HEK293 (cell line): Measurements from ENCODE around the gene SUSD6.

Experiments
- CTCF ChIA-PET: fragments of 350-600 bp; formaldehyde crosslinking; extraction: SDS; loops from one replicate; lab custom pipeline; 2021; ENCODE audit warnings: antibody characterized with exemption; lab: Yijun Ruan, JAX
- POLR2A ChIA-PET: fragments of 300-600 bp; formaldehyde crosslinking; extraction: SDS; loops from one replicate; lab custom pipeline; 2020; ENCODE audit warnings: antibody characterized with exemption, inconsistent platforms; lab: Yijun Ruan, JAX
- H3K27ac ChIP-seq: fragments of 200-500 bp; sonication (Bioruptor generic); 2 replicates; pipeline ENCODE4 v1.5.1; 2014; ENCODE audit warnings: low read depth, low read length, control low read depth, inconsistent platforms; ENCODE audit errors: extremely low read depth
- H3K36me3 ChIP-seq, 2 experiments: fragments of 200-500 bp in 1 of 2; sonication (Bioruptor generic) in 1 of 2; 1 replicate in 1 of 2; 2 replicates in 1 of 2; pipeline ENCODE4 v1.5.1; 2014 to 2017; ENCODE audit warnings: inconsistent platforms in 2 of 2, low read length in 2 of 2; ENCODE audit not compliant: control insufficient read depth in 2 of 2, insufficient read depth in 1 of 2
- H3K4me1 ChIP-seq: fragments of 200-500 bp; sonication (Bioruptor generic); 2 replicates; pipeline ENCODE4 v1.5.1; 2014; ENCODE audit warnings: mild to moderate bottlenecking, low read length, inconsistent platforms; ENCODE audit not compliant: control insufficient read depth, insufficient read depth
- H3K4me3 ChIP-seq: 2 replicates; pipeline ENCODE4 v1.5.1; 2011; ENCODE audit warnings: low read depth, mild to moderate bottlenecking, control low read depth, low read length, moderate library complexity
- H3K9me3 ChIP-seq: fragments of 200-500 bp; sonication (Bioruptor generic); 2 replicates; pipeline ENCODE4 v1.5.1; 2014; ENCODE audit warnings: low read depth, low read length, inconsistent platforms; ENCODE audit not compliant: control insufficient read depth, insufficient read depth
- AEBP2 ChIP-seq: fragments of 450-650 bp; formaldehyde crosslinking; IDR thresholded peaks from 2 replicates; pipeline ENCODE4 v1.5.1; 2016; ENCODE audit warnings: missing biosample characterization, missing genetic modification characterization, borderline replicate concordance
- HOXA7 ChIP-seq: sonication (generic); formaldehyde crosslinking; IDR thresholded peaks from 2 replicates; pipeline ENCODE4 v1.8.1; 2022; ENCODE audit warnings: missing genetic modification reagents, borderline replicate concordance
- HOXD13 ChIP-seq: sonication (generic); formaldehyde crosslinking; IDR thresholded peaks from 2 replicates; pipeline ENCODE4 v1.8.0; 2022; ENCODE audit warnings: missing genetic modification reagents, borderline replicate concordance
- KLF1 ChIP-seq: fragments of 450-650 bp; formaldehyde crosslinking; IDR thresholded peaks from 2 replicates; pipeline ENCODE4 v1.5.1; 2016; ENCODE audit warnings: missing biosample characterization, missing genetic modification characterization
- REPIN1 ChIP-seq: fragments of 450-650 bp; formaldehyde crosslinking; IDR thresholded peaks from 2 replicates; pipeline ENCODE4 v1.5.1; 2017; ENCODE audit warnings: missing biosample characterization, missing genetic modification characterization, low read depth
- ZBTB44 ChIP-seq: fragments of 450-650 bp; IDR thresholded peaks from 2 replicates; pipeline ENCODE4 v1.5.1; 2018; ENCODE audit warnings: missing biosample characterization, mild to moderate bottlenecking, missing genetic modification characterization
- ZIC2 ChIP-seq: fragments of 450-650 bp; formaldehyde crosslinking; IDR thresholded peaks from 2 replicates; pipeline ENCODE4 v1.5.1; 2016; ENCODE audit warnings: missing biosample characterization, missing genetic modification characterization
- ZNF184 ChIP-seq: fragments of 450-650 bp; IDR thresholded peaks from 2 replicates; pipeline ENCODE4 v1.5.1; 2018; ENCODE audit warnings: missing biosample characterization, mild to moderate bottlenecking, missing genetic modification characterization
- ZNF266 ChIP-seq: fragments of 450-650 bp; formaldehyde crosslinking; IDR thresholded peaks from 2 replicates; pipeline ENCODE4 v1.5.1; 2016; ENCODE audit warnings: missing biosample characterization, missing genetic modification characterization, low read depth
- ZNF513 ChIP-seq: fragments of 450-650 bp; IDR thresholded peaks from 2 replicates; pipeline ENCODE4 v1.5.1; 2018; ENCODE audit warnings: missing biosample characterization, missing genetic modification characterization
- ZNF518A ChIP-seq: fragments of 450-650 bp; formaldehyde crosslinking; conservative IDR thresholded peaks from 2 replicates; pipeline ENCODE4 v1.5.1; 2016; ENCODE audit warnings: low read depth, missing biosample characterization, missing genetic modification characterization
- ZNF521 ChIP-seq: fragments of 450-650 bp; formaldehyde crosslinking; IDR thresholded peaks from 2 replicates; pipeline ENCODE4 v1.5.1; 2017; ENCODE audit warnings: missing biosample characterization, mild to moderate bottlenecking, missing genetic modification characterization
- ZNF623 ChIP-seq: fragments of 450-650 bp; formaldehyde crosslinking; IDR thresholded peaks from 2 replicates; pipeline ENCODE4 v1.5.1; 2016; ENCODE audit warnings: missing biosample characterization, missing genetic modification characterization
- ZNF639 ChIP-seq: fragments of 450-650 bp; formaldehyde crosslinking; IDR thresholded peaks from 2 replicates; pipeline ENCODE4 v1.5.1; 2016; ENCODE audit warnings: missing biosample characterization, missing genetic modification characterization
- ZNF660 ChIP-seq: fragments of 450-650 bp; IDR thresholded peaks from 2 replicates; pipeline ENCODE4 v1.5.1; 2018; ENCODE audit warnings: missing biosample characterization, mild to moderate bottlenecking, missing genetic modification characterization
- ZNF704 ChIP-seq: fragments of 450-650 bp; formaldehyde crosslinking; IDR thresholded peaks from 2 replicates; pipeline ENCODE4 v1.5.1; 2016; ENCODE audit warnings: missing biosample characterization, missing genetic modification characterization
- ZSCAN30 ChIP-seq: fragments of 450-650 bp; IDR thresholded peaks from 2 replicates; pipeline ENCODE4 v1.5.1; 2018; ENCODE audit warnings: missing biosample characterization, mild to moderate bottlenecking, missing genetic modification characterization, moderate library complexity

The SUSD6 gene

GRCh38 chr14:69570836-69571330 is 40.5 kb upstream of the SUSD6 start (continued):
- no peak for TF ChIP-seq AEBP2 (tag by site-specific recombination)

GRCh38 chr14:69571449-69572029 is 39.9 kb upstream of the SUSD6 start:
- H3K4me3 ChIP-seq: peak overlapping the region; percentile 24
- CTCF ChIA-PET: interaction anchor here (0.9 to 4.7 kb wide), 5 partner anchors 13 to 329 kb away, joined by 4 to 31 read pairs (median 12); no protein-coding TSS in a partner anchor
- TF ChIP-seq HOXA7 (CRISPR knock-in tag) (0 out of 2 replicates have a peak, but pooled peaks have one; percentile 9), REPIN1 (tag by site-specific recombination) (no peak)
- TF ChIP-seq, all 188 proteins: peak for 1
- H3K27ac ChIP-seq: peak overlapping the region; percentile 78; the same call in 1 of the 2 replicates
- no peaks in the 10 kb centered on the region for H3K36me3 ChIP-seq
- peaks cover 3% of the 10 kb centered on the region for H3K4me1 ChIP-seq
- POLR2A ChIA-PET: no interaction called here
- H3K9me3 ChIP-seq: no peaks in the 10 kb centered on the region

GRCh38 chr14:69572030-69572840 is 39.2 kb upstream of the SUSD6 start:
- Histone ChIP-seq H3K27ac (peak overlapping the region; percentile 78), H3K4me1 (peaks cover 3% of the 10 kb centered on the region), H3K4me3 (peak overlapping the region; percentile 24), H3K36me3 (no peaks in the 10 kb centered on the region), H3K9me3 (no peaks in the 10 kb centered on the region)
- ChIA-PET CTCF (interaction anchor here (0.6 to 4.7 kb wide), 8 partner anchors 8 to 329 kb away, joined by 3 to 31 read pairs (median 4); no protein-coding TSS in a partner anchor), POLR2A (no interaction called here)
- TF ChIP-seq KLF1 (tag by site-specific recombination): 0 out of 2 replicates have a peak, but pooled peaks have one; percentile 20
- TF ChIP-seq ZNF513: peak; percentile 26; the same call in 1 of the 2 replicates
- no peak for TF ChIP-seq ZNF639 (tag by site-specific recombination)
- TF ChIP-seq ZNF184 (tag by site-specific recombination): no peak
- no peak for TF ChIP-seq ZNF518A
- no peak for TF ChIP-seq ZNF266 (tag by site-specific recombination)
- TF ChIP-seq ZBTB44: no peak
- peak; percentile 37; the same call in 1 of the 2 replicates for TF ChIP-seq ZSCAN30 (tag by site-specific recombination)
- TF ChIP-seq ZNF704 (tag by site-specific recombination): no peak
- no peak for TF ChIP-seq HOXD13 (CRISPR knock-in tag)
- TF ChIP-seq ZNF623 (tag by site-specific recombination): no peak
- TF ChIP-seq ZIC2 (tag by site-specific recombination): peak; percentile 30; the same call in 1 of the 2 replicates
- TF ChIP-seq ZNF521 (tag by site-specific recombination): no peak
- TF ChIP-seq ZNF660 (tag by site-specific recombination): no peak
